Measurements from ENCODE around the gene CCDC27. TPM values are rescaled to one million over a fixed set of nuclear protein-coding genes. Genes with fewer than 3 reads are reported as not detected.
"Not testable (repeated sequence)": the region's sequence is repeated elsewhere in the genome, so short reads cannot be mapped to it uniquely, and the experiment has no call there.

CCDC27 gene
- total RNA-seq, 4 donors from 2014 or later: not detected

DNA sequence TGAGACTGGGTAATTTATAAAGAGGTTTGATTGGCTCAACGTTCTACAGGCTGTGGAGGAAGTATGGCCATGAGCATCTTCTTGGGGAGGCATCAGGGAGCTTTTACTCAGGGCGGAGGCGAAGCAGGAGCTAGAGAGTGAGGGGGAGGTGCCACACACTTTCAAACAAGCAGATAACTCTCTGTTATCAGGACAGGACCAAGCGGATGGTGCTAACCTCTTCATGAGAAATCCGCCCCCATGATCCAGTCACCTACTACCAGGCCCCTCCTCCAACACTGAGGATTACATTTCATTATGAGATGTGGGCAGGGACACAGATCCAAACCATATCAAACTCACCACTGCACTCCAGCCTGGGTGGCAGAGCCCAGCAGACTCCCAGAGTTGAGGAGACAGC is 55.5 kb downstream of the CCDC27 start:
- H3K9me3 ChIP-seq: no peaks in the 10 kb centered on the region
- H3K27me3 ChIP-seq: no peaks in the 10 kb centered on the region
- TF ChIP-seq, protein P1, sequence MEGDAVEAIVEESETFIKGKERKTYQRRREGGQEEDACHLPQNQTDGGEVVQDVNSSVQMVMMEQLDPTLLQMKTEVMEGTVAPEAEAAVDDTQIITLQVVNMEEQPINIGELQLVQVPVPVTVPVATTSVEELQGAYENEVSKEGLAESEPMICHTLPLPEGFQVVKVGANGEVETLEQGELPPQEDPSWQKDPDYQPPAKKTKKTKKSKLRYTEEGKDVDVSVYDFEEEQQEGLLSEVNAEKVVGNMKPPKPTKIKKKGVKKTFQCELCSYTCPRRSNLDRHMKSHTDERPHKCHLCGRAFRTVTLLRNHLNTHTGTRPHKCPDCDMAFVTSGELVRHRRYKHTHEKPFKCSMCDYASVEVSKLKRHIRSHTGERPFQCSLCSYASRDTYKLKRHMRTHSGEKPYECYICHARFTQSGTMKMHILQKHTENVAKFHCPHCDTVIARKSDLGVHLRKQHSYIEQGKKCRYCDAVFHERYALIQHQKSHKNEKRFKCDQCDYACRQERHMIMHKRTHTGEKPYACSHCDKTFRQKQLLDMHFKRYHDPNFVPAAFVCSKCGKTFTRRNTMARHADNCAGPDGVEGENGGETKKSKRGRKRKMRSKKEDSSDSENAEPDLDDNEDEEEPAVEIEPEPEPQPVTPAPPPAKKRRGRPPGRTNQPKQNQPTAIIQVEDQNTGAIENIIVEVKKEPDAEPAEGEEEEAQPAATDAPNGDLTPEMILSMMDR (IDR thresholded peaks at IDR 0.05): no peak
- TF ChIP-seq POLR2A (IDR thresholded peaks at IDR 0.05): no peak
- no peaks in the 10 kb centered on the region for H3K36me3 ChIP-seq
- no peak overlapping the region for H3K4me3 ChIP-seq
- no peak for DNase-seq
- H3K4me1 ChIP-seq: no peaks in the 10 kb centered on the region
- intact Hi-C loops (cut with DNase I; ENCODE audit: low total_unique reads): no loop called here
- H3K27ac ChIP-seq: no peak overlapping the region

DNA sequence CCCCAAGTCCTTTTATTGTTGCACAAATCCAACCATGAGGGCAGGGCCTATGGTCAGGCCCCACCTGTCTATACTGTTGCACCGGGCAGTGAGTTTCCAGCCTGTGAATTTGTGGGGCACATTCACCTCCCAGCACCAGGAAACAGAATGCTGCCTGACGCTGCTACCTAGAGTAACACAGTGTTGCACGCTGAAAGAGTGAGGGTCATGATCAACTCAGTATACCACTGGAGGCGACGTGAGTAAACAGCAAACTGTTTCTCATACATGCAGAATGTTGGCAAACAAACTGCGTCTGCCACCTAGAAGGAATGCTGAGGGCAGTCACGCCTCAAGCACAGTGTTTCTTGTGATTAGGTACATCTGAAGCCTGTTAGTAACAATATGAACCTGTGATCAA is 57.4 kb downstream of the CCDC27 start:
- H3K27me3 ChIP-seq: no peaks in the 10 kb centered on the region
- H3K4me3 ChIP-seq: no peak overlapping the region
- H3K4me1 ChIP-seq: no peaks in the 10 kb centered on the region
- DNase-seq: no peak
- H3K9me3 ChIP-seq: no peaks in the 10 kb centered on the region
- intact Hi-C loops (cut with DNase I; ENCODE audit: low total_unique reads): no loop called here
- no peak for TF ChIP-seq POLR2A (IDR thresholded peaks at IDR 0.05)
- TF ChIP-seq, protein P1 (IDR thresholded peaks at IDR 0.05): no peak
- no peak overlapping the region for H3K27ac ChIP-seq
- H3K36me3 ChIP-seq: no peaks in the 10 kb centered on the region

DNA sequence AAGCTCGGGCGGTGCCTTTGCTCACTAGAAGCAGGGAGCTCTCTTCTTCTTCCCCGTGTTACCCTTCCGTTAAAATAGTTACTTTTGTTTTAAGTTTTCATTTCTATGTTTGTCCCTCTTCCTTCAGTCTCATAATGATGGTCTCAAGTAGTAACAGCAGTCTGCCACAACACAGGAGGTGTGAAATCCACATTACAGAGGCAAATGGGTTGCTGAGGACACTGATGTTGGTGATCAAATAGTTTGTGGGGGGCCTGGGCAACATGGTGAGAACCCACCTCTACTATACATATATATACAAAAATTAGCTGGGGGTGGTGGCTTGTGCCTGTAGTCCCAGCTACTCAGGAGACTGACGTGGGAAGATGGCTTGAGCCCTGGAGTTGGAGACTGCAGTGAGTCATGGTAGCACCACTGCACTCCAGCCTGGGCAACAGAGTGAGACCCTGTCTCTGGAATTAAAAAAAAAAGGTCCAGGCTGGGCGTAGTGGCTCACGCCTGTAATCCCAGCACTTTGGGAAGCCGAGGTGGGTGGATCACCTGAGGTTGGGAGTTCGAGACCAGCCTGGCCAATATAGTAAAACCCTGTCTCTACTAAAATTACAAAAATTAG is 58.0 kb downstream of the CCDC27 start:
- DNase-seq; H3K9me3 ChIP-seq; H3K36me3 ChIP-seq; H3K27me3 ChIP-seq; H3K4me1 ChIP-seq; H3K4me3 ChIP-seq; H3K27ac ChIP-seq; intact Hi-C loops (cut with DNase I; ENCODE audit: low total_unique reads): not testable (repeated sequence)

DNA sequence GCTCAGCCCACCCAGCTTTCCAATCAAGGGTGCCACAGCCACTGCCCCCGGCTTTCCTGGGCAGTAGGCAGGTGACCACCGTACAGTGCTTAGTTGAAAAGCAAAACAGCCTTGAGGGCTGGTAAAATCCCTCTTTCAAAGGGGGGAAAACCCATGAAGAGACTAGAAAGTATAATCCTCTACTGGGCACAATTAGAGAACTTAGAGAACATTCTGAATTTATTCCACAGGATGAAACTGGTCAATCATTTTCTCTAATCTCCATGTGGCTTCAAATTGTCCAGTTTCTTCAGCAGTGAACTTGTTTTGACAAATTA is 59.3 kb downstream of the CCDC27 start:
- TF ChIP-seq POLR2A (IDR thresholded peaks at IDR 0.05): no peak
- TF ChIP-seq, protein P1 (IDR thresholded peaks at IDR 0.05): no peak
- Histone ChIP-seq H3K4me3 (no peak overlapping the region), H3K4me1 (no peaks in the 10 kb centered on the region), H3K36me3 (no peaks in the 10 kb centered on the region), H3K27me3 (no peaks in the 10 kb centered on the region), H3K27ac (no peak overlapping the region), H3K9me3 (no peaks in the 10 kb centered on the region)
- intact Hi-C loops (cut with DNase I; ENCODE audit: low total_unique reads): no loop called here
- DNase-seq: no peak

DNA sequence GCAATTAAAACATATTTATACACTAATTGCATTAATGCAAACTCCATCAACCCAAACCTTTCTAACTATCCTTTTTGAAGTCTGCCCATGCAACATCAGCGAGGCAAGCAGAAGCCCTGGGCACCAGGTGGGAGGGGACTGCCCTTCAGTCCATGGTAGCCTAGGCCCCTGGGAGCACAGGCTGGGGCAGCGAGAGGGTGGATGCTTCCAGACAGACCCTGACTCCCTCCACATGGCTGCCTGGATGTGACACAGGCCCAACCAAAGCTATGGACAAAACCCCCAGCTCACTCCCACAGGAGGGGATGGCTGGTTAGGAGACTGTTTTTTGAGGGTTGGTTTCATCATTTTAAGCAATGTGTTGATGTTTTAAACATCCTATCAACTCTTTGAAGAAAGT is 61.8 kb downstream of the CCDC27 start:
- Histone ChIP-seq H3K9me3 (no peaks in the 10 kb centered on the region), H3K27ac (no peak overlapping the region), H3K4me1 (no peaks in the 10 kb centered on the region), H3K36me3 (no peaks in the 10 kb centered on the region), H3K4me3 (no peak overlapping the region), H3K27me3 (no peaks in the 10 kb centered on the region)
- intact Hi-C loops (cut with DNase I; ENCODE audit: low total_unique reads): no loop called here
- TF ChIP-seq, protein P1 (IDR thresholded peaks at IDR 0.05): no peak
- TF ChIP-seq POLR2A (IDR thresholded peaks at IDR 0.05): no peak
- DNase-seq: no peak
